Hair follicular keratinocyte (primary cell): Measurements from ENCODE around the gene TBC1D3H. TPM values are rescaled to one million over a fixed set of nuclear protein-coding genes. Genes with fewer than 3 reads are reported as not detected.

Experiments
- total RNA-seq: library from RNA; depleted of rRNA; stranded (reverse); fragments of >200 nt; gene quantifications from 2 replicates; pipeline ENCODE4 v1.2.3, GENCODE V29; 2015

TBC1D3H gene
- total RNA-seq = not detected in 2 replicates

GRCh38 chr17:36388385-36389245 is at the start of gene TBC1D3H:
Gene TBC1D3H, minus strand, starts transcription at chr17:36388435. Its CDS starts 1,540 bp downstream, at chr17:36386895.

Other genes with a start within 250 kb of the TBC1D3H start
- 0.31 TPM in 1 of 2 replicates, not detected in the other for gene TBC1D3B, start 211.8 kb downstream of the TBC1D3H start, total RNA-seq
- not detected in 2 replicates for gene CCL3L1, start 191.7 kb downstream of the TBC1D3H start, total RNA-seq
- not detected in 2 replicates for gene CCL4L2, start 177.4 kb downstream of the TBC1D3H start, total RNA-seq
- gene TBC1D3I, start 123.9 kb downstream of the TBC1D3H start, total RNA-seq = 0.08 TPM in 1 of 2 replicates, not detected in the other
- gene TBC1D3G, start 64.6 kb downstream of the TBC1D3H start, total RNA-seq = not detected in 2 replicates
- gene ZNHIT3, start 98.2 kb upstream of the TBC1D3H start, total RNA-seq = 45.7 and 50.3 TPM in 2 replicates
- gene MYO19, start 146.4 kb upstream of the TBC1D3H start, total RNA-seq = 66.5 and 79.0 TPM in 2 replicates
- 6.4 and 10.4 TPM in 2 replicates for gene PIGW, start 146.6 kb upstream of the TBC1D3H start, total RNA-seq
- gene GGNBP2, start 156.5 kb upstream of the TBC1D3H start, total RNA-seq = 28.0 and 33.4 TPM in 2 replicates
- gene DHRS11, start 203.4 kb upstream of the TBC1D3H start, total RNA-seq = 8.3 and 13.4 TPM in 2 replicates
- 9.4 and 13.8 TPM in 2 replicates for gene MRM1, start 213.1 kb upstream of the TBC1D3H start, total RNA-seq